K562 (cell line): ENCODE measurements around the gene TWSG1. TPM values are rescaled to one million over a fixed set of nuclear protein-coding genes. Genes with fewer than 3 reads are reported as not detected.

Experiments used
- ATAC-seq: fragments of 200-7000 bp; cut with Tn5 transposase; 3 replicates; pipeline ENCODE4 v1.9.1; 2020; ENCODE audit warnings: moderate library complexity
- BruUV-seq: library from RNA; stranded (reverse); fragments of 400-500 nt; replicated peaks from 2 replicates; lab custom pipeline; 2021; lab: Mats Ljungman, UMichigan
- CTCF ChIA-PET: fragments of 300-600 bp; formaldehyde crosslinking; extraction: SDS; loops from one replicate; lab custom pipeline; 2021; ENCODE audit warnings: low intra/inter-chr PET ratio; lab: Yijun Ruan, JAX
- POLR2A ChIA-PET: fragments of 300-600, 350-650 bp; sonication (Branson Sonifier 250); formaldehyde crosslinking; extraction: SDS; loops from one replicate; lab custom pipeline; 2021; ENCODE audit warnings: antibody characterized with exemption, inconsistent platforms; lab: Yijun Ruan, JAX
- DNase-seq, 4 experiments: peaks; one replicate each; pipeline versions ENCODE4 v3.0.0 to v3.0.0-alpha.2; 2011 to 2018; ENCODE audit warnings: low spot score in 3 of 4, mixed read lengths in 3 of 4; ENCODE audit errors: extremely low read depth in 1 of 4
- FAIRE-seq: peaks from 2 replicates; lab custom pipeline; 2011; peaks lifted over from hg19 to GRCh38; lab: Jason Lieb, UNC
- H2AFZ ChIP-seq: 2 replicates; pipeline ENCODE4 v1.6.0; 2011; ENCODE audit warnings: low read depth, low read length, control low read depth, inconsistent platforms
- H3K27ac ChIP-seq: fragments of 200-600 bp; 3 replicates; pipeline ENCODE4 v1.8.0; 2011; ENCODE audit warnings: low read depth, mild to moderate bottlenecking, control low read depth, inconsistent platforms, low read length, moderate library complexity, mixed read lengths; ENCODE audit errors: extremely low read depth
- H3K27me3 ChIP-seq, 2 experiments: fragments of 300-600 bp in 1 of 2; 2 replicates in 1 of 2; 3 replicates in 1 of 2; pipeline versions ENCODE4 v1.6.0 to v1.8.0; 2011; ENCODE audit warnings: inconsistent platforms in 2 of 2, low read length in 2 of 2, mild to moderate bottlenecking in 1 of 2, mixed read lengths in 1 of 2, moderate library complexity in 1 of 2; ENCODE audit not compliant: control insufficient read depth in 2 of 2, insufficient read depth in 2 of 2
- H3K36me3 ChIP-seq: fragments of 300-600 bp; 3 replicates; pipeline ENCODE4 v1.8.0; 2011; ENCODE audit warnings: mild to moderate bottlenecking, low read length, inconsistent platforms; ENCODE audit not compliant: control insufficient read depth, insufficient read depth
- H3K4me1 ChIP-seq, 2 experiments: fragments of 200-600 bp in 1 of 2; replicated peaks in 1 of 2; 2 replicates in 1 of 2; 3 replicates in 1 of 2; pipeline versions ENCODE4 v1.5.1 to v1.8.0; 2011; ENCODE audit warnings: inconsistent platforms in 2 of 2, low read length in 2 of 2, mild to moderate bottlenecking in 1 of 2, mixed read lengths in 1 of 2, moderate library complexity in 1 of 2; ENCODE audit not compliant: control insufficient read depth in 2 of 2, insufficient read depth in 2 of 2
- H3K4me2 ChIP-seq: 2 replicates; pipeline ENCODE4 v1.6.1; 2011; ENCODE audit warnings: low read length, control low read depth, inconsistent platforms, mixed read lengths; ENCODE audit not compliant: insufficient read depth
- H3K4me3 ChIP-seq: fragments of 200-600 bp; sonication (generic), shearing (Covaris generic); 2 replicates; pipeline ENCODE4 v1.5.1; 2016; ENCODE audit warnings: control low read depth, inconsistent platforms
- H3K79me2 ChIP-seq: fragments of 200-600 bp; 3 replicates; pipeline ENCODE4 v1.8.0; 2011; ENCODE audit warnings: low read length, inconsistent platforms; ENCODE audit not compliant: control insufficient read depth, insufficient read depth
- H3K9ac ChIP-seq, 2 experiments: 2 replicates each; pipeline versions ENCODE4 v1.6.0 to v1.6.1; 2011; ENCODE audit warnings: low read depth in 2 of 2, low read length in 2 of 2, control low read depth in 1 of 2, inconsistent platforms in 1 of 2, mild to moderate bottlenecking in 1 of 2, mixed read lengths in 1 of 2; ENCODE audit not compliant: insufficient read depth in 1 of 2
- H3K9me1 ChIP-seq: one replicate; pipeline ENCODE4 v1.6.0; 2011; ENCODE audit warnings: inconsistent platforms, mild to moderate bottlenecking, low read length, moderate library complexity; ENCODE audit not compliant: control insufficient read depth, insufficient read depth
- H3K9me3 ChIP-seq: replicated peaks from 2 replicates; pipeline ENCODE4 v1.5.1; 2011; ENCODE audit warnings: low read depth, low read length, inconsistent platforms; ENCODE audit not compliant: control insufficient read depth, insufficient read depth
- H4K20me1 ChIP-seq: replicated peaks from 2 replicates; pipeline ENCODE4 v1.6.1; 2011; ENCODE audit warnings: low read length, inconsistent platforms, mixed read lengths; ENCODE audit not compliant: control insufficient read depth, insufficient read depth
- CCAR2 ChIP-seq: fragments of 200-400 bp; formaldehyde crosslinking; IDR thresholded peaks from 2 replicates; pipeline ENCODE4 v1.6.1; 2017; ENCODE audit warnings: mild to moderate bottlenecking, low read depth, low read length
- CSDE1 ChIP-seq, 2 experiments: fragments of 450-650 bp; IDR thresholded peaks; 2 replicates each; pipeline ENCODE4 v1.6.1; 2016; ENCODE audit warnings: mild to moderate bottlenecking in 1 of 2
- KDM2B ChIP-seq: fragments of 250-450 bp; sonication (Bioruptor Pico); IDR thresholded peaks from 2 replicates; pipeline ENCODE4 v1.8.0; 2021; ENCODE audit warnings: mild to moderate bottlenecking, moderate library complexity
- KDM5B ChIP-seq: fragments of 200-600 bp; sonication (generic); IDR thresholded peaks from 2 replicates; pipeline ENCODE4 v1.6.1; 2012; ENCODE audit warnings: low read depth, mild to moderate bottlenecking, moderate library complexity, low read length, control low read depth, inconsistent platforms; ENCODE audit not compliant: insufficient replicate concordance
- NBN ChIP-seq: fragments of 450-650 bp; IDR thresholded peaks from 2 replicates; pipeline ENCODE4 v1.6.1; 2016; ENCODE audit warnings: low read depth, mild to moderate bottlenecking
- PKNOX1 ChIP-seq: fragments of 450-650 bp; IDR thresholded peaks from 2 replicates; pipeline ENCODE4 v1.6.1; 2016
- PTTG1 ChIP-seq: fragments of 450-650 bp; IDR thresholded peaks from 2 replicates; pipeline ENCODE4 v1.6.1; 2016; ENCODE audit warnings: low read depth, mild to moderate bottlenecking, missing genetic modification characterization, missing compliant biosample characterization
- RBM22 ChIP-seq: fragments of 200-400 bp; formaldehyde crosslinking; IDR thresholded peaks from 2 replicates; pipeline ENCODE4 v1.6.1; 2018; ENCODE audit warnings: low read length, low read depth; ENCODE audit not compliant: poor library complexity, severe bottlenecking
- SP2 ChIP-seq: IDR thresholded peaks from 2 replicates; pipeline ENCODE4 v1.6.1; 2011; ENCODE audit warnings: mild to moderate bottlenecking, low read depth, low read length, moderate library complexity; ENCODE audit not compliant: poor library complexity, severe bottlenecking; ENCODE audit errors: extremely low read depth
- ZFX ChIP-seq: sonication (generic); formaldehyde crosslinking; IDR thresholded peaks from 2 replicates; pipeline ENCODE4 v1.8.0; 2022; ENCODE audit warnings: mild to moderate bottlenecking, missing genetic modification reagents, moderate library complexity
- ZKSCAN3 ChIP-seq: fragments of 250-450 bp; sonication (Bioruptor Pico); IDR thresholded peaks from 2 replicates; pipeline ENCODE4 v1.4.0; 2020
- ZNF121 ChIP-seq: sonication (generic); formaldehyde crosslinking; conservative IDR thresholded peaks from 2 replicates; pipeline ENCODE4 v1.8.0; 2022; ENCODE audit warnings: missing genetic modification reagents
- ZNF212 ChIP-seq: fragments of 450-650 bp; formaldehyde crosslinking; IDR thresholded peaks from 2 replicates; pipeline ENCODE4 v1.4.0; 2020; ENCODE audit warnings: mild to moderate bottlenecking
- WGBS: fragments of 100-300 bp; shearing (Covaris generic); methylation state at CpG from one replicate; pipeline ENCODE4 v1.1.6; 2016; ENCODE audit warnings: low coverage, mixed read lengths; ENCODE audit not compliant: insufficient coverage; ENCODE audit errors: missing lambda C conversion rate; 5-methylcytosine and 5-hydroxymethylcytosine counted together
- in situ Hi-C: fragments of 300-500 bp; cut with MboI; formaldehyde crosslinking; loops from 4 replicates; pipeline ENCODE4 v1.15.0; 2018; ENCODE audit warnings: inconsistent platforms, mixed read lengths
- intact Hi-C: fragments of 100-400 bp; cut with micrococcal nuclease; formaldehyde crosslinking; loops from 2 replicates; pipeline ENCODE4 v1.14.2; 2022
- polyA plus RNA-seq, 8 experiments: library from polyadenylated mRNA; depleted of rRNA in 4 of 8; stranded (reverse) in 5 of 8; unstranded in 3 of 8; fragments of >200 nt; fragmentation: Nextera tagmentation in 2 of 8; fragmentation: Illumina TruSeq in 1 of 8; extraction: Ambion mirVana in 2 of 8; extraction: Trizol in 1 of 8; gene quantifications; 2 replicates each; pipeline versions ENCODE4 v1.2.1 to v1.2.3, GENCODE V29; 2011 to 2014; ENCODE audit warnings: inconsistent platforms in 1 of 8, missing spikeins in 1 of 8
- total RNA-seq, 7 experiments: library from RNA; depleted of rRNA in 6 of 7; stranded (reverse); fragments of >200 nt in 6 of 7; fragmentation: Illumina TruSeq in 2 of 7; extraction: Trizol in 2 of 7; gene quantifications; 2 replicates each; pipeline versions ENCODE4 v1.2.1 to v1.2.3, GENCODE V29; 2011 to 2021; ENCODE audit warnings: low replicate concordance in 1 of 7
- TF ChIP-seq, protein P1 (sequence below): fragments of 450-650 bp; IDR thresholded peaks from 2 replicates; pipeline ENCODE4 v1.6.1; 2016; ENCODE audit warnings: low read depth, mild to moderate bottlenecking, moderate library complexity

TWSG1 gene
- total and polyA plus RNA-seq, 9 of the 15 experiments (the other 6 are each of a cell fraction or from before 2014, with no cell fraction given), result 10.4 to 37.2 (median 25.1) TPM

DNA sequence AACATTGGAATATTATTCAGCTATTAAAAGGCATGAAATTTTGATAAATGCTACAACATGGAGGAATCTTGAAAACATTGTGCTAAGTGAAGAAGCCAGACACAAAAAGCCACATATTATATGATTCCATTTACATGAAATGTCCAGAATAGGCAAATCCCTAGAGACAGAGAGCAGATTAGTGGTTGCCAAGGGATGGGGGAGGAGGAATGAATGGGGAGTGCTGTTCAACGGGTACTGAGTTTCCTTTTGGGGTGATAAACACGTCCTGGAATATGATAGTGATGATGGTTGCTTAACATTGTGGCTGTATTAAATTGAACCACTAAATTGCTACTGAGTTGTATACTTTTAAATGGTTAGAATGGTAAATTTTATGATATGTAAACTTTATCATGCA lies 8.9 kb upstream of the TWSG1 start:
- 0% methylated on average over 2 of the region's 2 CpGs for WGBS
- no peak overlapping the region for H3K27ac ChIP-seq
- H3K79me2 ChIP-seq, result no peaks in the 10 kb centered on the region
- H3K9me3 ChIP-seq, result no peaks in the 10 kb centered on the region
- H4K20me1 ChIP-seq, result no peaks in the 10 kb centered on the region
- no peaks in the 10 kb centered on the region for H3K9me1 ChIP-seq
- no peak overlapping the region for H2AFZ ChIP-seq
- in situ Hi-C loops (no loop called here), intact Hi-C loops (no loop called here)
- TF ChIP-seq PTTG1 (tag) (no peak), ZNF212 (CRISPR knock-in tag) (no peak), ZKSCAN3 (CRISPR knock-in tag) (no peak), SP2 (no peak)
- DNase-seq (no peak), FAIRE-seq (no peak), ATAC-seq (no peak)
- ChIA-PET CTCF (no interaction called here), POLR2A (no interaction called here)
- H3K36me3 ChIP-seq, result no peaks in the 10 kb centered on the region
- H3K9ac ChIP-seq, result no peak overlapping the region
- H3K27me3 ChIP-seq, result no peaks in the 10 kb centered on the region
- no peak overlapping the region for H3K4me2 ChIP-seq
- no TSS peak for BruUV-seq
- no peak overlapping the region for H3K4me3 ChIP-seq
- H3K4me1 ChIP-seq, result peaks cover 0 to 16% of the 10 kb centered on the region in 2 experiments; a peak in 4 of 5 replicates

DNA sequence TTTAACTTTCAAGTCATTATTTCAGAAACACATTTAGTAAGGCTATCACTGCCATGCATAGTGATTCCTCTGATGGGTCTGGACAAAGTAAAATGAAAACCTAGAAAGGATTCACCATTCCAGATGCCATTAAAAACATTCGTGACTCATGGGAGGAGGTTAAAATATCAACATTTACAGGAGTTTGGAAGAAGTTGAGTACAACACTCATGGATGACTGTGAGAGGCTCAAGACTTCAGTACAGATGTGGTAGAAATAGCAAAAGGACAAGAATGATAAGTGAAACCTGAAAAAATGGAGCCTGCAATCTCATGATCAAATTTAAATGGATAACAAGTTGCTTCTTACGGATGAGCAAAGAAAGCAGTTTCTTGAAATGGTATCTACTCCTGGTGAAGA lies 5.8 kb upstream of the TWSG1 start:
- Histone ChIP-seq H3K79me2 (no peaks in the 10 kb centered on the region), H3K4me3 (no peak overlapping the region), H2AFZ (no peak overlapping the region), H3K9me1 (no peaks in the 10 kb centered on the region), H3K4me1 (peaks cover 0 to 3% of the 10 kb centered on the region in 2 experiments; a peak in 2 of 5 replicates), H4K20me1 (no peaks in the 10 kb centered on the region), H3K9me3 (0 out of 2 replicates have a peak, but pooled peaks cover 4% of the 10 kb centered on the region), H3K27me3 (no peaks in the 10 kb centered on the region), H3K36me3 (no peaks in the 10 kb centered on the region), H3K9ac (no peak overlapping the region), H3K4me2 (no peak overlapping the region), H3K27ac (no peak overlapping the region)
- DNase-seq (no peak), ATAC-seq (no peak), FAIRE-seq (no peak)
- 17% methylated on average over 2 of the region's 2 CpGs for WGBS
- POLR2A ChIA-PET, result no interaction called here
- intact Hi-C loops, result no loop called here
- CTCF ChIA-PET, result no interaction called here
- BruUV-seq, result no TSS peak
- in situ Hi-C loops, result no loop called here
- TF ChIP-seq KDM5B, result no peak
- TF ChIP-seq KDM2B (CRISPR knock-in tag), result no peak
- no peak for TF ChIP-seq CCAR2
- TF ChIP-seq ZNF121 (CRISPR knock-in tag), result no peak
- TF ChIP-seq RBM22, result no peak
- TF ChIP-seq CSDE1 (IDR thresholded peaks at IDR 0.05), result no peak
- no peak for TF ChIP-seq PKNOX1
- TF ChIP-seq NBN, result no peak
- TF ChIP-seq, protein P1, sequence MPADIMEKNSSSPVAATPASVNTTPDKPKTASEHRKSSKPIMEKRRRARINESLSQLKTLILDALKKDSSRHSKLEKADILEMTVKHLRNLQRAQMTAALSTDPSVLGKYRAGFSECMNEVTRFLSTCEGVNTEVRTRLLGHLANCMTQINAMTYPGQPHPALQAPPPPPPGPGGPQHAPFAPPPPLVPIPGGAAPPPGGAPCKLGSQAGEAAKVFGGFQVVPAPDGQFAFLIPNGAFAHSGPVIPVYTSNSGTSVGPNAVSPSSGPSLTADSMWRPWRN, result no peak
- no peak for TF ChIP-seq ZFX
